ENCODE data around the gene KRTAP4-2.

- TF ChIP-seq CTCF (IDR thresholded peaks at IDR 0.05) (no peak), REST (IDR thresholded peaks at IDR 0.05; ENCODE audit: low read depth, low read length) (no peak), USF1 (IDR thresholded peaks at IDR 0.05; ENCODE audit: borderline replicate concordance, low read depth) (no peak), GABPA (IDR thresholded peaks at IDR 0.05; ENCODE audit: low read depth) (no peak), CHD2 (IDR thresholded peaks at IDR 0.05; ENCODE audit: low read length, partially characterized antibody) (no peak), EZH2phosphoT487 (IDR thresholded peaks at IDR 0.05; ENCODE audit: borderline replicate concordance, low read depth) (no peak), RCOR1 (IDR thresholded peaks at IDR 0.05; ENCODE audit: low read length) (no peak)
Observed at GRCh38 chr17:41151525-41151924, 26.5 kb downstream of the KRTAP4-2 start.

Data from SK-N-SH (cell line).